RWPE2 (cell line): ENCODE results near the gene SHC4.

ENCODE experiments used
- ATAC-seq: fragments of 200-7000 bp; cut with Tn5 transposase; 3 replicates; pipeline ENCODE4 v1.9.1; 2021; ENCODE audit warnings: low read depth
- DNase-seq: peaks from one replicate; pipeline ENCODE4 v3.0.0-alpha.2; 2020; ENCODE audit warnings: low spot score
- H3K27ac ChIP-seq: fragments of 450-650 bp; 2 replicates; pipeline ENCODE4 v1.5.1; 2017; ENCODE audit warnings: mild to moderate bottlenecking; ENCODE audit not compliant: poor library complexity, severe bottlenecking
- H3K27me3 ChIP-seq: fragments of 250-450 bp; sonication (Bioruptor Pico); 2 replicates; pipeline ENCODE4 v1.5.1; 2021; ENCODE audit warnings: mild to moderate bottlenecking, moderate library complexity; ENCODE audit not compliant: insufficient read depth, poor library complexity, severe bottlenecking
- H3K36me3 ChIP-seq: fragments of 250-450 bp; sonication (Bioruptor Pico); 2 replicates; pipeline ENCODE4 v1.5.1; 2020; ENCODE audit warnings: low read depth, mild to moderate bottlenecking, moderate library complexity
- H3K4me1 ChIP-seq: fragments of 250-450 bp; sonication (Bioruptor Pico); 2 replicates; pipeline ENCODE4 v1.5.1; 2021; ENCODE audit warnings: mild to moderate bottlenecking, moderate library complexity; ENCODE audit not compliant: insufficient read depth, poor library complexity, severe bottlenecking
- H3K4me3 ChIP-seq: fragments of 250-450 bp; sonication (Bioruptor Pico); 2 replicates; pipeline ENCODE4 v1.5.1; 2021; ENCODE audit warnings: mild to moderate bottlenecking, moderate library complexity; ENCODE audit not compliant: severe bottlenecking
- H3K9me3 ChIP-seq: fragments of 250-450 bp; sonication (Bioruptor Pico); 2 replicates; pipeline ENCODE4 v1.5.1; 2021; ENCODE audit warnings: mild to moderate bottlenecking, moderate library complexity; ENCODE audit not compliant: severe bottlenecking
- CTCF ChIP-seq: fragments of 450-650 bp; IDR thresholded peaks from one replicate; pipeline ENCODE4 v1.5.1; 2017; ENCODE audit warnings: mild to moderate bottlenecking, moderate library complexity; ENCODE audit not compliant: poor library complexity, severe bottlenecking

SHC4 gene

GRCh38 chr15:48963524-48964113, at the start of gene SHC4:
Gene SHC4 (minus strand): TSS chr15:48963919. CDS start chr15:48963015, 904 bp downstream.
- Histone ChIP-seq H3K27me3 (no peaks in the 10 kb centered on the region), H3K4me1 (peaks cover 12% of the 10 kb centered on the region), H3K27ac (no peak within 1 kb of the TSS), H3K9me3 (no peaks in the 10 kb centered on the region), H3K36me3 (no peaks in the 10 kb centered on the region), H3K4me3 (peak within 1 kb of the TSS; percentile 27)
- peak; percentile 75 for TF ChIP-seq CTCF
- peak; percentile 70 for ATAC-seq
- DNase-seq: peak; percentile 84

GRCh38 chr15:48999314-48999713, 35.6 kb upstream of the SHC4 start:
- Histone ChIP-seq H3K9me3 (no peaks in the 10 kb centered on the region), H3K27me3 (no peaks in the 10 kb centered on the region), H3K4me3 (no peak overlapping the region), H3K4me1 (no peaks in the 10 kb centered on the region), H3K27ac (no peak overlapping the region), H3K36me3 (peaks cover 61% of the 10 kb centered on the region)
- ATAC-seq (no peak), DNase-seq (no peak)
- no peak for TF ChIP-seq CTCF

GRCh38 chr15:48996276-48996675, 32.6 kb upstream of the SHC4 start:
- H3K9me3 ChIP-seq: no peaks in the 10 kb centered on the region
- no peaks in the 10 kb centered on the region for H3K4me1 ChIP-seq
- H3K36me3 ChIP-seq: peaks cover 80% of the 10 kb centered on the region
- no peak for DNase-seq
- ATAC-seq: no peak
- TF ChIP-seq CTCF: no peak
- no peak overlapping the region for H3K4me3 ChIP-seq
- H3K27me3 ChIP-seq: no peaks in the 10 kb centered on the region
- H3K27ac ChIP-seq: no peak overlapping the region

GRCh38 chr15:48993380-48993779, 29.7 kb upstream of the SHC4 start:
- Histone ChIP-seq H3K27me3 (no peaks in the 10 kb centered on the region), H3K27ac (no peak overlapping the region), H3K4me1 (no peaks in the 10 kb centered on the region), H3K4me3 (no peak overlapping the region), H3K36me3 (peaks cover 62% of the 10 kb centered on the region), H3K9me3 (no peaks in the 10 kb centered on the region)
- no peak for ATAC-seq
- no peak for TF ChIP-seq CTCF
- no peak for DNase-seq

GRCh38 chr15:48992545-48992944, 28.8 kb upstream of the SHC4 start:
- H3K27me3 ChIP-seq: no peaks in the 10 kb centered on the region
- no peaks in the 10 kb centered on the region for H3K9me3 ChIP-seq
- no peak overlapping the region for H3K4me3 ChIP-seq
- no peak overlapping the region for H3K27ac ChIP-seq
- H3K36me3 ChIP-seq: peaks cover 56% of the 10 kb centered on the region
- no peak for TF ChIP-seq CTCF
- ATAC-seq (no peak), DNase-seq (no peak)
- no peaks in the 10 kb centered on the region for H3K4me1 ChIP-seq
